KMS-11 (cell line): ENCODE results near the gene BTNL9.

ENCODE experiments used
- H2AFZ ChIP-seq: fragments of 200-600 bp; sonication (generic); 2 replicates; pipeline ENCODE4 v1.6.1; 2016; ENCODE audit warnings: antibody characterized with exemption, mixed run types, low read depth
- H3K27ac ChIP-seq: fragments of 200-600 bp; sonication (generic); 2 replicates; pipeline ENCODE4 v1.6.1; 2016; ENCODE audit warnings: mild to moderate bottlenecking, mixed run types
- H3K27me3 ChIP-seq: fragments of 200-600 bp; sonication (generic); 2 replicates; pipeline ENCODE4 v1.6.1; 2017; ENCODE audit warnings: mild to moderate bottlenecking, low read depth, mixed run types, moderate library complexity; ENCODE audit not compliant: insufficient read depth
- H3K36me3 ChIP-seq: fragments of 200-600 bp; sonication (generic); 2 replicates; pipeline ENCODE4 v1.6.1; 2017; ENCODE audit warnings: mild to moderate bottlenecking, mixed run types; ENCODE audit not compliant: insufficient read depth
- H3K4me1 ChIP-seq: fragments of 200-600 bp; sonication (generic); 2 replicates; pipeline ENCODE4 v1.6.1; 2016; ENCODE audit warnings: mild to moderate bottlenecking, low read depth, mixed run types; ENCODE audit not compliant: poor library complexity, severe bottlenecking
- H3K4me2 ChIP-seq: fragments of 200-600 bp; sonication (generic); 2 replicates; pipeline ENCODE4 v1.7.0; 2016; ENCODE audit warnings: mild to moderate bottlenecking, mixed run types
- H3K4me3 ChIP-seq: fragments of 200-600 bp; sonication (generic); IDR thresholded peaks from 2 replicates; pipeline ENCODE4 v1.6.1; 2017; ENCODE audit warnings: low read depth, low read length, mixed read lengths; ENCODE audit not compliant: insufficient read depth
- H3K79me2 ChIP-seq: fragments of 200-600 bp; sonication (generic); 2 replicates; pipeline ENCODE4 v1.6.1; 2016; ENCODE audit warnings: low read depth, mixed run types; ENCODE audit not compliant: insufficient read depth
- H3K9ac ChIP-seq: fragments of 200-600 bp; sonication (generic); 2 replicates; pipeline ENCODE4 v1.6.1; 2016; ENCODE audit warnings: mild to moderate bottlenecking, mixed run types
- H4K20me1 ChIP-seq: fragments of 200-600 bp; sonication (generic); 2 replicates; pipeline ENCODE4 v1.6.1; 2016; ENCODE audit warnings: mild to moderate bottlenecking, mixed run types; ENCODE audit not compliant: insufficient read depth
- TF ChIP-seq, protein P1 (sequence below): fragments of 200-600 bp; sonication (generic); conservative IDR thresholded peaks from 2 replicates; pipeline ENCODE4 v1.6.1; 2017; ENCODE audit warnings: low read depth, mild to moderate bottlenecking, antibody characterized with exemption, low read length, moderate library complexity, mixed read lengths

Gene BTNL9

DNA sequence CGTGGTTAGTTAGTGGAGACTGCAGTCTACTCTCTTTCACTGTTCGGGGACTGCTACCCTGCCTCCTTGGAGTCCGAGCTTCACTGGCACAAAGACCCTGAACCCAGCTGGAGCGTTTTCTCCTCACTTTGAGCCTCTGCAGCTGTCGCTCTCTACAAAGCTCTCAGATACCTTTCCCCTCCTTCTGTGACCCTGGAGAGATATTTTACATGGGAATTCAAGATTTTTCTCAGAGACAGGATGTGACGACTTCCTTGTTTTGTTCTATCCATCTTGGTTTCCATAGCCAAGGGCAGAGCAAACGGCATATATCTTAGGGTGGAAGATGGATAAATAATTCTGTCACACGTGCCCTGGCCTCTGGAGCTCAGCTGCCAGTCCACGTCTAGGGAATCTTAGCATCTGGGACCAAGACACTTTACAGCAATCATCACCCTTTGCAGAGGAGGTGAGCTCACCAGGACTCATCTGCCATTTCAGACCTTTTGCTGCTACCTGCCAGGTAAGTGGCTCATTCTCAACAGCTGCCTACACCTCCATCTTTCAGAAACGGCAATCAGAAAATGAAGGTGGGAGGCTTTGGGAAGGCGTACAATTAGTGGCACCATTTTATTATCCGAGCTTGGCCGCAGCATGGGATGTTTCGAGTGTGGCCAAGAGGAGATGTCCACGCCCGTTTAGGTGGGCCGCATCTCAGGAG, at the start of gene BTNL9:
BTNL9 (plus strand) TSS at position 336 of the 700 bp plus-strand sequence. CDS start 5,224 bp downstream, outside the sequence.
- H3K79me2 ChIP-seq: no peaks in the 10 kb centered on the region
- no peaks in the 10 kb centered on the region for H4K20me1 ChIP-seq
- no peaks in the 10 kb centered on the region for H3K4me1 ChIP-seq
- H2AFZ ChIP-seq: no peak within 1 kb of the TSS
- H3K36me3 ChIP-seq: no peaks in the 10 kb centered on the region
- H3K9ac ChIP-seq: no peak within 1 kb of the TSS
- no peak within 1 kb of the TSS for H3K4me2 ChIP-seq
- no peak within 1 kb of the TSS for H3K4me3 ChIP-seq
- no peaks in the 10 kb centered on the region for H3K27me3 ChIP-seq
- TF ChIP-seq, protein P1, sequence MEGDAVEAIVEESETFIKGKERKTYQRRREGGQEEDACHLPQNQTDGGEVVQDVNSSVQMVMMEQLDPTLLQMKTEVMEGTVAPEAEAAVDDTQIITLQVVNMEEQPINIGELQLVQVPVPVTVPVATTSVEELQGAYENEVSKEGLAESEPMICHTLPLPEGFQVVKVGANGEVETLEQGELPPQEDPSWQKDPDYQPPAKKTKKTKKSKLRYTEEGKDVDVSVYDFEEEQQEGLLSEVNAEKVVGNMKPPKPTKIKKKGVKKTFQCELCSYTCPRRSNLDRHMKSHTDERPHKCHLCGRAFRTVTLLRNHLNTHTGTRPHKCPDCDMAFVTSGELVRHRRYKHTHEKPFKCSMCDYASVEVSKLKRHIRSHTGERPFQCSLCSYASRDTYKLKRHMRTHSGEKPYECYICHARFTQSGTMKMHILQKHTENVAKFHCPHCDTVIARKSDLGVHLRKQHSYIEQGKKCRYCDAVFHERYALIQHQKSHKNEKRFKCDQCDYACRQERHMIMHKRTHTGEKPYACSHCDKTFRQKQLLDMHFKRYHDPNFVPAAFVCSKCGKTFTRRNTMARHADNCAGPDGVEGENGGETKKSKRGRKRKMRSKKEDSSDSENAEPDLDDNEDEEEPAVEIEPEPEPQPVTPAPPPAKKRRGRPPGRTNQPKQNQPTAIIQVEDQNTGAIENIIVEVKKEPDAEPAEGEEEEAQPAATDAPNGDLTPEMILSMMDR: no peak
- no peak within 1 kb of the TSS for H3K27ac ChIP-seq

DNA sequence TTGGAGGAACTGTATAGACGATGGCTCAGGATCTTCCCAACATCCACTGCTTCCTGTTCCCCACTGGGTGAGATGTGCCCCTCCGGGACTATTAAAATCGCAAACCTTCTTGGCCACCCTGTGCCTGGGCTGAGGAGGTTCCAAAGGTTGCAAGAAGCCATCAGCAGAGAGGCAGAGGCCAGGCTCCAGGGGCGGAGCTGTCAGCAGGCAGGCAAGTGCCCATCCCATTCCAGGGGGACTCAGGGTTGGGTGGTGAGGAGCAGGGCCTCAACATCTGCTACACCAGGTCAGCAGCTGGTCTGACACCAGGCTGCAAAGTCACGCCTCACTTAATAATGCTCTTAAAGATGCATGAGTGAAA, 49.2 kb upstream of the BTNL9 start:
- H3K27ac ChIP-seq: no peak overlapping the region
- H2AFZ ChIP-seq: no peak overlapping the region
- TF ChIP-seq, protein P1: no peak
- H3K9ac ChIP-seq: no peak overlapping the region
- no peak overlapping the region for H3K4me2 ChIP-seq
- no peak overlapping the region for H3K4me3 ChIP-seq
- no peaks in the 10 kb centered on the region for H3K79me2 ChIP-seq
- H3K36me3 ChIP-seq: no peaks in the 10 kb centered on the region
- H3K4me1 ChIP-seq: no peaks in the 10 kb centered on the region
- no peaks in the 10 kb centered on the region for H4K20me1 ChIP-seq
- no peaks in the 10 kb centered on the region for H3K27me3 ChIP-seq

DNA sequence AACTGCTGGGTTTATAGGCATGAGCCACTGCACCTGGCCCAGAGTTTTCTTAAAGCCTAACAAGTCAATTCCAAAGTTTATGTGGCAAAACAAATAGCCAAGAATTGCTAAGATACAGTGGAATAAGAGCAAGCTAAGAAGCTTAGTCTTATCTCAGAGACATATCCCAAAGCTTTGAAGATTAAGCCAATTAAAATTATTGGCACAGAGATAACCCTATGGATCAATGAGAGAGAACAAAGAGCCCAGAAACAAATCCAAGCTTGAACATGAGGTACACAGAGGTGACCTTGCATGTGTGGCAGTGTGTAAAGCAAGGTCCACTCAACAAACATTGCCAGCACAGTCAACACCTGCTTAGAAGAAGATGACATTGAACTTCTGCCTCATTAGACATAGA, 38.1 kb upstream of the BTNL9 start:
- no peaks in the 10 kb centered on the region for H3K36me3 ChIP-seq
- no peak overlapping the region for H3K4me3 ChIP-seq
- H4K20me1 ChIP-seq: no peaks in the 10 kb centered on the region
- H3K27ac ChIP-seq: no peak overlapping the region
- H3K4me1 ChIP-seq: no peaks in the 10 kb centered on the region
- H2AFZ ChIP-seq: no peak overlapping the region
- TF ChIP-seq, protein P1: no peak
- H3K4me2 ChIP-seq: no peak overlapping the region
- H3K79me2 ChIP-seq: no peaks in the 10 kb centered on the region
- no peaks in the 10 kb centered on the region for H3K27me3 ChIP-seq
- H3K9ac ChIP-seq: no peak overlapping the region

DNA sequence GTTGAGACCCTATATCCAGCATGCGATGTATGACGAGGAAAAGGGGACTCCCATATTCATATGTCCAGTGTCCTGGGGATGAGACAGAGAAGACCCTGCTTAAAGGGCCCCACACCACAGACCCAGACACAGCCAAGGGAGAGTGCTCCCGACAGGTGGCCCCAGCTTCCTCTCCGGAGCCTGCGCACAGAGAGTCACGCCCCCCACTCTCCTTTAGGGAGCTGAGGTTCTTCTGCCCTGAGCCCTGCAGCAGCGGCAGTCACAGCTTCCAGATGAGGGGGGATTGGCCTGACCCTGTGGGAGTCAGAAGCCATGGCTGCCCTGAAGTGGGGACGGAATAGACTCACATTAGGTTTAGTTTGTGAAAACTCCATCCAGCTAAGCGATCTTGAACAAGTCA, 34.3 kb upstream of the BTNL9 start:
- Histone ChIP-seq H3K4me1 (no peaks in the 10 kb centered on the region), H3K4me3 (no peak overlapping the region), H3K9ac (no peak overlapping the region), H4K20me1 (no peaks in the 10 kb centered on the region), H3K79me2 (no peaks in the 10 kb centered on the region), H2AFZ (no peak overlapping the region), H3K27me3 (no peaks in the 10 kb centered on the region), H3K4me2 (no peak overlapping the region), H3K27ac (no peak overlapping the region), H3K36me3 (no peaks in the 10 kb centered on the region)
- TF ChIP-seq, protein P1: no peak
